Upper lobe of right lung (tissue), 1 donor: ENCODE results near the gene UBC. TPM values are rescaled to one million over a fixed set of nuclear protein-coding genes. Genes with fewer than 3 reads are reported as not detected.

ENCODE experiments used
- ATAC-seq: fragments of 200-7000 bp; cut with Tn5 transposase; one replicate; pipeline ENCODE4 v1.9.1; 2020; ENCODE audit warnings: mild to moderate bottlenecking, moderate library complexity
- DNase-seq: peaks from one replicate; pipeline ENCODE4 v3.0.0-alpha.2; 2020
- H3K27ac ChIP-seq: fragments of 200-600 bp; one replicate; pipeline ENCODE4 v1.8.0; 2022
- H3K27me3 ChIP-seq: fragments of 200-600 bp; one replicate; pipeline ENCODE4 v1.8.0; 2022; ENCODE audit warnings: mild to moderate bottlenecking
- H3K36me3 ChIP-seq: fragments of 200-600 bp; one replicate; pipeline ENCODE4 v1.8.0; 2022
- H3K4me1 ChIP-seq: fragments of 200-600 bp; one replicate; pipeline ENCODE4 v1.8.0; 2022
- H3K4me3 ChIP-seq: fragments of 200-600 bp; one replicate; pipeline ENCODE4 v1.8.0; 2022; ENCODE audit warnings: mild to moderate bottlenecking
- H3K9me3 ChIP-seq: fragments of 200-600 bp; one replicate; pipeline ENCODE4 v1.8.0; 2022
- CTCF ChIP-seq: fragments of 200-600 bp; IDR thresholded peaks from one replicate; pipeline ENCODE4 v1.8.0; 2022; ENCODE audit warnings: antibody characterized with exemption
- intact Hi-C: fragments of 100-400 bp; cut with DNase I; formaldehyde crosslinking; loops from one replicate; pipeline ENCODE4 v1.11.0; 2022
- total RNA-seq: library from RNA; stranded (reverse); fragmentation: NEBNext Ultra II Directional; extraction: Animal tissue kit (Norgen Biotek cat#: 25700); gene quantifications from one replicate; pipeline ENCODE4 v1.2.1, GENCODE V29; 2021
- donor health status: DM: no; HTN: yes; CAD: no; lungs with severe emphysema.

Gene UBC
- total RNA-seq, 1 donor from 2014 or later = 1,107 TPM

DNA sequence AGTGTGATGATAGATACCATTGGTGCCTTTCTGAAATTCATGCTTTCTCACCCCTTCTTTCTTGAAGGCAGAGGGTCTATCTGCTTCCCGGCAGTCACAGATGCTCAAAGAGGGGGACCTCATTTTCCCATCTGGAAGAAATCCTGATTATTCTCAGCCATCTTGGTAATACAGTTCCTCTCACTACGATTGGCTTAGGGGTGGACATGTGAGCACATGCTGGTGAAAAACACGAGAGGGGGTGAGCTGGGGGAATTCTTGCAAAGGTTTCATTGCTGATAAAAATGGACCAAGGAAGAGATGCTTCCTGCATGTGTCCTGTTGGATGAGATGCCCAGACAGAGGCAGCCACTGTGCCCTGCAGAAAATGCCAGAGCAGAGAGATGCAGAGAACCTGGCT, 37.0 kb downstream of the UBC start:
- H3K27me3 ChIP-seq = no peaks in the 10 kb centered on the region
- no peak for ATAC-seq
- no peaks in the 10 kb centered on the region for H3K9me3 ChIP-seq

DNA sequence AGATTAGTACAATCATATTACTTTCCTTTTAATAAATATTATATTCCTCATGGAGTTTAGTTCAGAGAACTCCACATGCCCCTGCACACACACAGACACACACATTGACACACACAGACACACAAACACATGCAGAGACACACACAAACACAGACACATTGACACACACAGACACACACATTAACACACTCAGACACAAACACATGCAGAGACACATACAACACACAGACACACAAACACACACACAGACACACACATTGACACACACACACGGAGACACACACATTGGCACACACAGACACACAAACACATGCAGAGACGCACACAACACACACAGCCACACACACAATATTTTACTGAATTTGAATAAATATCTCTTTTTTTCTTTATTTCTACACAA, 38.3 kb downstream of the UBC start:
- Histone ChIP-seq H3K36me3 (no peaks in the 10 kb centered on the region), H3K27me3 (no peaks in the 10 kb centered on the region), H3K4me3 (no peak overlapping the region), H3K4me1 (no peaks in the 10 kb centered on the region), H3K9me3 (no peaks in the 10 kb centered on the region), H3K27ac (no peak overlapping the region)
- no peak for TF ChIP-seq CTCF
- ATAC-seq = no peak
- intact Hi-C loops = no loop called here
- no peak for DNase-seq

More for the DNA sequence above, 37.0 kb downstream of the UBC start:
- Histone ChIP-seq H3K4me1 (no peaks in the 10 kb centered on the region), H3K4me3 (no peak overlapping the region), H3K27ac (no peak overlapping the region), H3K36me3 (no peaks in the 10 kb centered on the region)
- intact Hi-C loops = no loop called here
- DNase-seq = no peak
- no peak for TF ChIP-seq CTCF

DNA sequence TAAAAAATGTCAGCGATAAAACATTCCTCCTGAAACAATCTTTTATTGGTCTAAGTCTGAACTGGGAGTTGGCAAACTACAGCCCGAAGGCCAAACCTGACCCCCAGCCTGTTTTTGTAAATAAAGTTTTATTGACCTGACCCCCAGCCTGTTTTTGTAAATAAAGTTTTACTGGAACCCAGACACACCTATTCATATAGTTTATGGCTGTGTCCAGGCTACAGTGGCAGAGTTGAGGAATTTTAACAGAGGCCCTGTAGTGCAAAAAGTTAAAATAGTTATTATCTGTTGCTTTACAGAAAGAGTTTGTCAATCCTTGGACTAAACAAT, 38.7 kb downstream of the UBC start:
- intact Hi-C loops = no loop called here

DNA sequence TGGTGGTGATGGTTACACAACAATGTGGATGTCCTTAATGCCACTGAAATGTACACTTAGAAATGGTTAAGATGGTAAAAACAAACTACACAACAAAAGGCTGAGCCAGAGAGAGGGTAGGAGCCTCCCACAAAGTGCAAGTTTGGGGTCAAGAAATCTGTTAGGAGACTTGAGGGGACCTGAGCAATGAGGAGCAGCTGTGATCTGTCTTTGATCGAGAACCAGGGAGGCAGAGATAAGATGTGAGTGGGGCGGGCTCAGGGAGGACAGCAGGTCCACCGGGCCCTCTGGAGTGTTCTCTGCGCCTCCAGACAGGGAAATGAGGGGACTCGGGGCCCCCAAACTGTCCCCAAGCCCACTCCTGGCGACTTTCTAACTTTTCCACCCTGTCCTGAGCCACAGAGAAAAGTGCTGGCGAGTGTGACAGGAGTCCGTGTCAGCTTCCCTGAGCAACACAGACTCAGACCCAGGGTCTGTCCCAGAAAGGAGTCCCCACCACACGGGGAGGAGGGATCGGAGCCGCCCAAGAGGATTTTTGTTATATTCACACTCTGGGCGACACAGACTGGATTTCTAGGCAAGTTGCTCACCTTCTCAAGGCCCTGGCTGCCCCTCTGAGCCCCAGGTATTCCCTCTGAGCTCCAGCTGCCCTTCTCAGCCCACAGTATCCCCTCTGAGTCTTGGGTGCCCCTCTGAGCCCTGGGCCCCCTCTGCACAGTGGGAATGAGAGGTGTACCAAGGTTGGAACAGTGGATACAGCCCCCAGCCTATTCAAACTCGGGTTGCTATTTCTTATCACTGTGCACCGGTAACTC, 39.3 kb downstream of the UBC start:
- ATAC-seq (no peak), DNase-seq (no peak)
- H3K4me1 ChIP-seq = no peaks in the 10 kb centered on the region
- H3K9me3 ChIP-seq = no peaks in the 10 kb centered on the region
- no peaks in the 10 kb centered on the region for H3K27me3 ChIP-seq
- intact Hi-C loops = no loop called here
- no peaks in the 10 kb centered on the region for H3K36me3 ChIP-seq
- TF ChIP-seq CTCF = no peak
- no peak overlapping the region for H3K27ac ChIP-seq
- H3K4me3 ChIP-seq = no peak overlapping the region

More for the DNA sequence above, 38.7 kb downstream of the UBC start:
- Histone ChIP-seq H3K9me3 (no peaks in the 10 kb centered on the region), H3K27ac (no peak overlapping the region), H3K4me1 (no peaks in the 10 kb centered on the region), H3K4me3 (no peak overlapping the region), H3K36me3 (no peaks in the 10 kb centered on the region), H3K27me3 (no peaks in the 10 kb centered on the region)
- no peak for DNase-seq
- TF ChIP-seq CTCF = no peak
- no peak for ATAC-seq

GRCh38 chr12:124874188-124874587, 40.3 kb downstream of the UBC start:
- no peak overlapping the region for H3K27ac ChIP-seq
- no peaks in the 10 kb centered on the region for H3K9me3 ChIP-seq
- no peak overlapping the region for H3K4me3 ChIP-seq
- DNase-seq (no peak), ATAC-seq (no peak)
- no peaks in the 10 kb centered on the region for H3K4me1 ChIP-seq
- intact Hi-C loops = no loop called here
- no peaks in the 10 kb centered on the region for H3K36me3 ChIP-seq
- no peak for TF ChIP-seq CTCF
- no peaks in the 10 kb centered on the region for H3K27me3 ChIP-seq
